ENCODE results near the gene MSI2. TPM values are rescaled to one million over a fixed set of nuclear protein-coding genes. Genes with fewer than 3 reads are reported as not detected.
"Not testable (repeated sequence)": the region's sequence is repeated elsewhere in the genome, so short reads cannot be mapped to it uniquely, and the experiment has no call there.

The MSI2 gene
- total RNA-seq, 1 experiment from 2014 or later = 75.0 TPM

DNA sequence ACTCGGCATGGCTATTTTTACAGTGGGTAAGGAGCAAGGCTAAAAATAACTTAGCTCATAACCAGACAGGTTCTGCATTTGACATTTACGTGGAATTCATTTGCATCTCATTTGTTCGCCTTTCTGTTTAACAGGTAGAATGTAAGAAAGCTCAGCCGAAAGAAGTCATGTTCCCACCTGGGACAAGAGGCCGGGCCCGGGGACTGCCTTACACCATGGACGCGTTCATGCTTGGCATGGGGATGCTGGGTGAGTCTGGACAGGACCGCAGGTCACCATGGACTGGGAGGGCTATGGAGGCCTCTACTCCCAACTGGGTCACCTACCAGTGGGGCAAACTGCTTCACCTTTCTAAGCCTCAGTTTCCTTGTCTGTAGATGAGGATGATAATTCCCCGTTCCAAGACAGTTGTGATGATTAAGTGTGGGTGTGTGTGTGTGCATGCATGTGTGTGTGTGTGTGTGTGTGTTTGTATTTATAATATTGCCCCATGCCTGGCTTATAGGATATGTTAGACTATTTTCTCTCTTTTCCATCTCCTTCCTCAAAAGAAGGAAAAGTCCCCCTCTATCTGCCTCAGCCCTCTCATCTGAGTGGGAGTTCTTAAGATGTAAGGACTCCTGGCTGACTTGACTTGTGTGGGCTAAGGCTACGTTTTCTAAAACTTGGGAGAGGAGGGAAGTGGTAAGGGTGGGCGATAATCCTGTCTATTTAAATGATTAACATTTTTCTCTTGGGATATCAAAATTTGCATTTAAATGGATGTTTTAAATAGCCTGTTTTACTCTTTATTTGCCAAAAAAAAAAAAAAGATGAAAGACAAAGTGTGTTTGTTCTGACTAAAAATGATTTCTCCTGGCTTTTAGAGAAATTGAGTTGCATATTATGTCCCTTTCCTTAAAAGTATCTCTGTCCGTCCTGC lies 359.8 kb downstream of the MSI2 start:
- no peak for DNase-seq (ENCODE audit: low spot score)
- in situ Hi-C loops (cut with HindIII; ENCODE audit: low sequenced_read_pairs) = no loop called here

DNA sequence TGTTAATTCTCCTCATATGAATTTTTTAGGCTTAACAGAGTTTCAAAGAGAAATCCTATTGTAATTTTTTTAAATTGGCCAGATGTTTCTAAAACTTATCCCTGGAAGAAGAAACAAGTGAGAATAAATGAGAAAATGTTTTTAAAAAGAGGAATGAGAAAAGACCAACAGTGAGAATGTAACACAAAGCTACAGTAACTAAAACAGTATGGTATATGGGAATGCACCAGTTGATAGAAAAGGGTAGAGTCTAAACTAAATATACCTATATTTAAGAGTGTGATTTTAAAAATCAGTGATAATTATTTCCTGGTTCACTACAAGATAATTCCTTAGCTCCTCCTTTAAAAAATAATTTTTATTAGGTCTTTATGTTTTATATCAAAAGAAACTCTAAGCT lies 360.9 kb downstream of the MSI2 start:
- DNase-seq (ENCODE audit: low spot score) = no peak
- in situ Hi-C loops (cut with HindIII; ENCODE audit: low sequenced_read_pairs) = no loop called here

DNA sequence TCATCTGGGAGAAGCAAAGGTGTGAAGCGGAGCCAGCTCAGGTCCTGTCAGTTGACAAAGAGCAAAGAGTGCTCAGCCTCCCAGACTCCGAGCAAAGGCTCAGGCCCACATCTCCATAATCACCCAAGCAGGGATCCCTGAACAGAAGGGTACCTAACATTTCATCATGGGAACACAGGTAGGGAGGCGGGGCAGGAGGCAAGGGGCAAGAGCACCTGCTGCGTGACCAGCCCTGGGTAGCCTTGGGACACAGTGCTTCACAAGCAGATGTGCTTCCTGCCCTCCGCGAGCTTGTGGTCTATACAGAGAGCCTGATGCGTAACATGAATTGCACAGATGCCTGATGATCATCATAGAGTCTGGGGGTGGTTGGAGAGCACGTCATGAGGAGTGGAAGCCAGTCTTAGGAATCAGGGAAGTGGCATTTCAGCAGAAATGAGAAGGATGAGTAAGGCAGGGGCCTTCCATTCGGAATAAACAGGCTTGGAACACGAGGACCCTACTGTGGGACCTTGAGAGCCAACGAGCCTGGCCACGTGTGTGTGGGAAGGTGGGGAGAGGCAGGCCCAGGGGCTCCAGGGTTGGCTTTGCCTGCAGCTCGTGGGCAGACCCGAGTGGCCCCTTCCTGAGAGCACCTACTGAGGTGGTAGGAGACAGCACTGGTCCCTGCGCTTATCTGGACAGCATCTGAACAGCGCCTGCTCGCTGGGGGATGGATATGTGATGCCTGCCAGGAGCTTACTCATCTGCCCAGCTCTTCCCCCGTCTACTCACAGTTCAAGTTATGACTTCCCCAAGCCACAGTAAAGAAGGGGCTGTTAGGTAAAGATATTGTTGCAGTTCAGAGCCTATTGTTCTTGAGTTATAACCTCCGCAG lies 363.0 kb downstream of the MSI2 start:
- in situ Hi-C loops (cut with HindIII; ENCODE audit: low sequenced_read_pairs) = no loop called here
- DNase-seq (ENCODE audit: low spot score) = no peak

DNA sequence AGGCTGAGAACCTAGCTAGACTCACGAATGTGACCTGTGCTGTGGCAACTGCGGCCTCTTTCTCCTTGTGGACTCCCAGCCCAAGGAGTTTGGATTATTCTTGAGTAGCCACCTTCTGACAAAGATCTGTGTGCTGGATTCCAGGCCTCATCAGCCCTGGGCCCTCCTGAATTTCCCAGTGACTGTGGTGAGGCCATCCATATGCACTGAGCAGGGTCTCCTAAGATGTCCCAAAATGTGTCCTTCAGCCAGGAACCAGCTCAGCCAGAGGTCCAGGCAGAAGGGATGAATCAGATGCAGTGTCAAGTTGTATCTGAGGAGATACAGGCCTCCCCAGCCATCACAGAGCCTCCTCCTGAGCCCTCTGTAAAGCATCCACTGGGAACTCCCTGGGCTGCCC lies 364.3 kb downstream of the MSI2 start:
- no peak for DNase-seq (ENCODE audit: low spot score)
- in situ Hi-C loops (cut with HindIII; ENCODE audit: low sequenced_read_pairs) = no loop called here

DNA sequence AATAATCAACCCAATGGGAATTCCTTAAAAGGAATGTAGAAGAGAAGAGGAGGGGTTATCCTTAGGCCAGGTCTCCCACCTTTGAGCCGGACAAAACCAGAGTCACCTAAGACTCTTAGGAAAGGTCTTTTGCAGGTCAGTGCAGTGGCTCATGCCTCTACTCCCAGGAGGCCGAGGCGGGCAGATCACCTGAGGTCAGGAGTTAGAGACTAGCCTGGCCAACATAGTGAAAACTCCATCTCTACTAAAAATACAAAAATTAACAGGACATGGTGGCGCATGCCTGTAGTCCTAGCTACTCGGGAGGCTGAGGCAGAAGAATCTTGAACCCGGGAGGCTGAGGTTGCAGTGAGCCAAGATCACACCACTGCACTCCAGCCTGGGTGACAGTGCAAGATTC lies 365.5 kb downstream of the MSI2 start:
- in situ Hi-C loops (cut with HindIII; ENCODE audit: low sequenced_read_pairs); DNase-seq (ENCODE audit: low spot score): not testable (repeated sequence)

DNA sequence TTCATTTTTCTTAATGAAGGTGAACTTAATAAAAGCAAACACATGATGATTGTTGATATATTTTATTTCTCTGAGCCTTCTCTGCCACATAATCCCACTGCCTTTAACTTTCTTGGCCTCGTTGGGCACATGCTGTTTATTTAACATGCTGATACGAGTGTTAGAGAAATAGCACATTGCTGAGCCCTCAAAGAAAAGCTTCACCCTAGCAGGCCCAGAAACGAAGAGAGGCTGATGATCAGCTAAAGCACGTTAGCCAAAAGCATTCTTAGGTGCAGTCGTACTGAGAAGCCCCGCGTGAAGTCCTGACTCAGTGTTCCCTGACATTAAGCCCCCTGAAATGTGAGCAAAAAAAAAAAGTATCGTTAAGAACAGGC lies 366.0 kb downstream of the MSI2 start:
- in situ Hi-C loops (cut with HindIII; ENCODE audit: low sequenced_read_pairs) = no loop called here
- DNase-seq (ENCODE audit: low spot score) = no peak

DNA sequence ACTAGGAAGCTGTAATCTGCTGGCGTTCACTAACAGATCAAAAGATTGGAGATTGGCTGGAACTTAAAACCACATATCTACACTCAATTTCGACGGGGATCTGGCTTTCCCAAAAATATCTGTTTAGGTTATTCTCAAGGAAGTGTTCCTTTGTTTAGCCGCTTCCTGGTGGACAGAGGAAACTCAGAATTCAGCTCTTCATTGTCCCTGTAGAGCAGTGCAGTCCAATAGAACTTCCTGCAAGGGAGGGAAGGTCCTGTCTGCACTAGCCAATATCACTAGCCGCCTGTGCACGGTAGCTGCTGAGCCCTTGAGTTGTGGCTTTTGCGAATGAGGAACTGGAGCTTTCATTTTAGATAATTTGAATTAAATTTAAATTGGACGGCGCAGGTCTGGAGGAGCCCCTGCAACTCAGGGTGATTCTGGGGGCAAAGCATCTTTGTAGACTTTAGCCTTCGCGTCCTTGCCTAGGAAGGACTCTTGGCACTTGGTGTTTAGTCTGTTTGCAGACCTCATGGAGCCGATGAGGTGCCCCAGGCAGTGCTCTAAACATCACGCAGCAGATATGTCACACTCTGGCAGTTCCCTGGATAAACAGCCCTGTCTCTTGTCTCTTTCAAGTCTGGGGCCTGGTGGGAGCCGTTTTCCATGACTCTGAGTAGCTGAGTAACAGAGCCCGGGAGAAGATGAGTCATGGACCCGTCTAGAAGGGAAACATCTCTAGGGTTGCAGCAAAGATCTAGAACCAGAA lies 366.5 kb downstream of the MSI2 start:
- DNase-seq (ENCODE audit: low spot score) = no peak
- in situ Hi-C loops (cut with HindIII; ENCODE audit: low sequenced_read_pairs) = no loop called here

DNA sequence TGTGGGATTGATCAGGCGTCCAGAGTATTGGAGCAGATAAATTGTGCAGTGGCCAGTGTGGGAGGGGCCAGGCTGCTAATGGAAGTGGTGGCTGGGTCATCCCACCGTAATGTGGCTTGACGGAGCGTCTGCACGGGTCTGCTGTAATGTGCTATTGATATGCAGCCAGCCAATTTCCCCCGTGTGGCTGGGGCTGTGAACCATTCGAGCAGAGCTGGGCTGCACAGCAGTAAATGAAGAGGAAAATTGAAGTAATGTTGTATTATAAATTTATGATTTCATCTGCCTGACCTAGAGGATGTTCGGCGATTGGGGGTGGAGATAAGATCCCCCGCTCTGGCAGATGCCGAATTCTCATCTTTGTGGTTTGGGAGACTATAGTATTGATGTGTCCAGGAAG lies 367.3 kb downstream of the MSI2 start:
- DNase-seq (ENCODE audit: low spot score) = no peak
- in situ Hi-C loops (cut with HindIII; ENCODE audit: low sequenced_read_pairs) = no loop called here

DNA sequence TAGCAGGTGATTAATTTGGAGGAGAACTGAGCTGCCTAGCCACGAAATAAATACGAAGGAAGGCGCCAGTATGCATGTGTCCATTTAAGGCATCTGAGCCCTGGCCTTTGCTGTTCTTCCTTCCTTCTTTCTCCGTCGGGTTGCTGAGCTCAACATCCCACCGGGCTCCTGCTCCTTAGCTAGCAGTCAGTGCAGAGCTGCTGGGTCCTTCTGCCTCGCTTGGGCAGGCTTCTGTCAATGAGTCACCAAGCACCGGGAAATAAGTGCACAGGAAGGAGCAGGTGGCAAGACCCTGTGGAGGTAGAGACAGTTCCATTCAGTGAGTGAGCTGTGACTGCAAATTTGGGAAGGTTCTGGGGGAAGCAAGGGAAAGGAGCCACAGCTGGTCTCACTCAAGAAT lies 368.1 kb downstream of the MSI2 start:
- in situ Hi-C loops (cut with HindIII; ENCODE audit: low sequenced_read_pairs) = no loop called here

DNA sequence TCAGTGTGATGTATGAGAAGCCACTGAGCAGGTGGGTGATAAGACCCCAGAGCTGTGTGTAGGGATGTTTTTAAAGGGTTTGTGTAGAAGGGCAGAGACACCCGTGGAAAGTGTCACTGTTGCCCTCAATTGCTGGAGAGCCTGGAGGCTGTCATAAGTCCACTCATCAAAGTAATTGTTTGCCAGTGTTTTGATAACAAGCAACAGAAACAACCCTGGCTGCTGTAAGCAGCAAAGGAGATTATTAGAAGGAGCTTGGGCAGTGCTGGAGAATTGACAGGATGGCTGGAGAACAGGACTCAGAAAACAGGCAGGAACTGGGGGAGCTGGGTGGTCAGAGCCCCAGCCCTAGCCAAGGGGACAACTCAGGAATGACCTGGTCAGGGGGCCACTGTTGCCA lies 369.2 kb downstream of the MSI2 start:
- in situ Hi-C loops (cut with HindIII; ENCODE audit: low sequenced_read_pairs) = no loop called here
- no peak for DNase-seq (ENCODE audit: low spot score)

More for the DNA sequence above, 368.1 kb downstream of the MSI2 start:
- no peak for DNase-seq (ENCODE audit: low spot score)

DNA sequence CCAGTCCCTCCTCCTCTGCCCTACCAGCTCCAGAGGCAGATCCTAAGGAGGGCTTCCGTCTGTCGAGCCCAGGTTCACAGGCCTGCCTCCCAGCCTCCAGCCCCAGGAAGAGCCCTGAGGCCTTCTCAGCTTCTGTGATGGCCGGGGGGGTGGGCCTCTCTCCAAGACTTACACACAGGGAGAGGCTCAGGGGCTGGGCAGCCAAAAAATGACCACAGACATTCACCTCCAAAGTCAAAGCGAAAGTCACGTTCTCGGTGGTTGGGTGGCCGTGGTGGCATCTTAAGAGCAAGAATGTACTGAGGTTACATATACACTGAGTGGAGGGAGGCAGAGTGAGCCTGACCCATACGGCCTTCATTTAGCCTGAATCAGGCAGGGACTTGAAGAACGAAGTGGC lies 369.6 kb downstream of the MSI2 start:
- in situ Hi-C loops (cut with HindIII; ENCODE audit: low sequenced_read_pairs) = no loop called here
- DNase-seq (ENCODE audit: low spot score) = no peak

DNA sequence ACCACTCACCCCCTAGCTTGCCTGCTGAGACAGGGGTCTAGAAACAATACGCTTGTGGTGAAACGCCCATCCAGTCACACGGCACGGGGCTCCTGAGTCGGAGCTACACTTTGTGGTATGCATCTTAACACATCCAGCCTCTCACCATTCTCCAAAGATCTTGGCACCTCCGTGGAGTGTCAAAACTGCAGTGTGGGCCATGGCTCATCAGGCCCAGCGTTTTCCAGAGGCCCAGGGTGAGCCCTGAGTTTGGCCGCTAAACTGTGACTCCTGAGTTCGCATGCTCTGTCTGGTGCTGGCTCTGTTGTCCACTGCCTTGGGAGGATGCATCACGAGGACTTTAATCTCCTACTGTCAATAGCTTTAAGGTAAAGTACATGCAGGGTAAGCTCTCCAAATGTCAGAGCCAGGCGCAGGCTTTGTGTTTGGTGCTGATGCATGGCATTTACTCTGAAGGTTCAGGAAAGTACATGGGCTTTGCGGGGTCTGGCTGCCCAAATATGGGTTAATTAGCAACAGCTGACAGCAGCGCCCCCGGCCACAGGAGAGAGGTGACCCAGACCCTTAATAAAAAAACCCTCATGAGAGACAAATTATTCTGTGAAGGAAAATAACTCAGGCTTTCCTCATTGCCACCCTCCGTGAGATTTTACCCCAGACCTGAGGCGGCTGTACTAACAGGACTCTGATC lies 370.3 kb downstream of the MSI2 start:
- in situ Hi-C loops (cut with HindIII; ENCODE audit: low sequenced_read_pairs) = no loop called here
- no peak for DNase-seq (ENCODE audit: low spot score)

DNA sequence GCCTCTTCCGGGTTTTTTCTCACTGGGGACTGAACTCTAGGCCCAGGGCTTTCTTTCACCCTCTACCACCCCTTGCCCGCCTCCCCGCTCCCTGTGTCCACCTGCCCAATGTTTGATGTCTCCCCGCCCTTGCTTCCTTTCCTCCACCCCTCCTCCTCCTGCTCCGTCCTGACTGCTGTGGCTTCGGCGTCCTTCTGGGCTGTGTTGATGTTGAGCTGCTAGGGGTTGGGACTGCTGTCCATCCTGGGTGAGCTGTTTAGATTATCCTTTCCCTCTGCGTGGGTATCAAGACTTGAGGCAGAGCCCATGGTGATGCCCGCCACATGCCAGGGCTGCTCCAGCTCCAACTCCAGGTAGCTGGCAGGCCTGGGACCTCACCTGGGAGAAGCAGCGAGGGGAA lies 371.3 kb downstream of the MSI2 start:
- no peak for DNase-seq (ENCODE audit: low spot score)
- in situ Hi-C loops (cut with HindIII; ENCODE audit: low sequenced_read_pairs) = no loop called here

DNA sequence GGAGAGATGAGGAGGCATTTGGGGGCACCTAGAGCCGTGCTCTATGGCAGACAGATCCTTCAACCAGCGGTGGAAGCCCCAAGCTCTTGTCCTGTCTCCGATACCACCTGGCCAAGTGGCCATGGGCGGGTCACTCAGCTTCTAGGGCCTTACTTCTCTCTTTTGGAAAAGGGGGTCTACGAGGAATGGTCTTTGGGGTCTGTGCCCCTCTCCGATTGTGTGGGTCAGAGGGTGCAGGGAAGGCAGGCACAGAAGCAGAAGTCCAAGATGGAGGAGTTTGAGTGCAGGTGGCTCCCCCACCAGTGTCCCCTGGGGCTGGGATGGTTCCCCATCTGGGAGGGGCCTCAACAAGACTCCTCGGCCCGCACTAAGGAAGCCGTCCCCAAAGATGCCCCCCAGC lies 372.1 kb downstream of the MSI2 start:
- in situ Hi-C loops (cut with HindIII; ENCODE audit: low sequenced_read_pairs) = no loop called here
- DNase-seq (ENCODE audit: low spot score) = no peak

DNA sequence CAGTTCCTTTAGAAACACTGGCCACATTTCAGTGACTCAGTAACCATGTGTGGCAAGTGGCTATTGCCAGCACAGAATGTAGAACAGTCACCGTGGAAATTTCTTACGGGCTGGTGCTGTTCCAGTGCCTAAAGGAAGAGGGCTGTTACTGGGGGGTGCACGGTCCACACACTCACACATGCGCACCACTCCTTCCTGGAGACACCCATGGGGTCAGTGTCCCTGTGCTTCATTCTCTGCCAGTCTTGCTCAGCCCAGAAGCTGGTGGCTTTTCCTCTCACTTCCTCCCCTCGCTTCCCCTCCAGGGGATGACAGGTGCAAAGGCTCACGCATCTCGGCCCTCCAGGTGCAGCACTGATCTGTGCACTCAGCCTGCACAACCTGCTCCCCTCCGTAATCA lies 373.1 kb downstream of the MSI2 start:
- in situ Hi-C loops (cut with HindIII; ENCODE audit: low sequenced_read_pairs) = no loop called here
- DNase-seq (ENCODE audit: low spot score) = no peak

DNA sequence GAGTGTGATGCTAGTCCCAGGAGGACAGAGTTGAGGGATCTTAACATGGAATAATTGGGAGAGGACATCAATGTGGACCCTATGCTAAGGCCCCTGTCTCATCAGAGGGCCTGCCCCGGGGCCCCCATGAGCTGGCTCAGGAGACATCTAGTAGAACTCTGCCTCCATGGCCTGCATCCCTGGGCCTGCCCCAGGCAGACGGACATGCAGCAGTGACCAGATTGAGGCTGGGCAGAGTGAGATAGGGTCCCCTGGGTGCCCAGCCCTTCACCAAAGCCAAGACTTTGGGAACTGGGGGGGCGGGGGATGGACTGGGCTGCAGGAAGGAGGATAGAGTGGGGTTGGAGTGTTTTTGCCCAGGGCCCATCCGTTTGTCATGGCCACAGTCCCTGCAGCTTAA lies 373.6 kb downstream of the MSI2 start:
- DNase-seq (ENCODE audit: low spot score) = no peak
- in situ Hi-C loops (cut with HindIII; ENCODE audit: low sequenced_read_pairs) = no loop called here

DNA sequence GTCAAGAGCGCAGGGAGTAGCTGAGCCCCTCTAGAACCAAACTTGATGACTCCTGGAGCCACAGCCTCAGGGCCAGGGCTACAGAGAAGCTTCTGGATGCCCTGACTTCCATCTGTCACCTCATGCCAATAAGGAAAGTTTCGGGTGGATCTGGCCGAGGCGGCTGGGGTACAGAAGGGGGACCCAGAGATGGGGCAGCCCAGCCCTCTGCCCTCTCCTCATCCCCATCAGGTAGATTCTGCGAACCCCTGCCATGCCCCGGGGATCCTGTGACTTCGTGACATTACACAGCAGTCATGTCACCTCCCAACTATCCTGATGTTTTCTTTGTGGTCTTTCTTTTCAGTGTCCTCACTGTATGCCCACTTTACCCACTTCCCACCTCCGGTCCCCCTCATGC lies 374.4 kb downstream of the MSI2 start:
- no peak for DNase-seq (ENCODE audit: low spot score)
- in situ Hi-C loops (cut with HindIII; ENCODE audit: low sequenced_read_pairs) = no loop called here

DNA sequence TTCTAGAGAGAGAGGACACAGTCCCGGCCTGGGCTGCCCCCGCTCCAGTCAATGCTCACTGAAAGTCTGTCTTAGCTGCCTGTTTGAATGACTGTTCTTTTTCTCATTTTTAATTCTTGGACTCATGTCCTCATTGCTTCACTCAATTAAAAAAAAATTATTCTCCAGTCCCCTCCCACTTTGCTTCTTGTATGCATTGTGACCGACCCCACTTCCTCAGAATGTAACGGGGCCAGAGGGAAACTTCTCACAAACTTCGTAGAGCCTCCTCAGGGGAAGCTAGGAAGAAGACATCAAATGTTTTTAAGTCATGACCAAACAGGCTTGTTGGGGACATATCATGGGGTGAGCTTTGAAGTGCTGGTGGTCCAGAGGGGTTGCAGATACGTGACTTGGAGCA lies 375.5 kb downstream of the MSI2 start:
- DNase-seq (ENCODE audit: low spot score) = no peak
- in situ Hi-C loops (cut with HindIII; ENCODE audit: low sequenced_read_pairs) = no loop called here

DNA sequence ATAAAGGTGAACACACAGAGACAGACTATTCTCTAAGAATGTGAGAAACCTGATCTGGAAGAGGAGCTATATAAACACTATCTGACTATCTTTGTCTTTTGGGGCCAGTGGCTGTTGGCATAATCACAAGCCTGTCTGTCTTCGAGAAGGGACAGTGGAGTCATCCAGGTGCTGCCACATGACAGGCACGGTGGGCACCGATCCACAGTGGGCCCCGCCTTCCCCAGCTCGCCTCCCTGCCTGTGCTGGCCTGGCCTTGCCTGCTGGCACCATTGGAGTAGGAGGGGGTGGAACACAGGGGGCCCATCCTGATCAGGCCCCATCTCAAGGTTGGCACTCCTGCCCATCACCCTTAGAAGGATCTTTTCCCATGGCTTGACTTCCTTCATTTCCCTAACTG lies 376.0 kb downstream of the MSI2 start:
- in situ Hi-C loops (cut with HindIII; ENCODE audit: low sequenced_read_pairs) = no loop called here

More for the DNA sequence above, 376.0 kb downstream of the MSI2 start:
- DNase-seq (ENCODE audit: low spot score) = no peak
